Measurements from ENCODE around the gene PLIN4.
A peak's percentile ranks its signal among the peaks of the same experiment; 100 is the strongest.
"Not testable (repeated sequence)": the region's sequence is repeated elsewhere in the genome, so short reads cannot be mapped to it uniquely, and the experiment has no call there.

The PLIN4 gene, protein sequence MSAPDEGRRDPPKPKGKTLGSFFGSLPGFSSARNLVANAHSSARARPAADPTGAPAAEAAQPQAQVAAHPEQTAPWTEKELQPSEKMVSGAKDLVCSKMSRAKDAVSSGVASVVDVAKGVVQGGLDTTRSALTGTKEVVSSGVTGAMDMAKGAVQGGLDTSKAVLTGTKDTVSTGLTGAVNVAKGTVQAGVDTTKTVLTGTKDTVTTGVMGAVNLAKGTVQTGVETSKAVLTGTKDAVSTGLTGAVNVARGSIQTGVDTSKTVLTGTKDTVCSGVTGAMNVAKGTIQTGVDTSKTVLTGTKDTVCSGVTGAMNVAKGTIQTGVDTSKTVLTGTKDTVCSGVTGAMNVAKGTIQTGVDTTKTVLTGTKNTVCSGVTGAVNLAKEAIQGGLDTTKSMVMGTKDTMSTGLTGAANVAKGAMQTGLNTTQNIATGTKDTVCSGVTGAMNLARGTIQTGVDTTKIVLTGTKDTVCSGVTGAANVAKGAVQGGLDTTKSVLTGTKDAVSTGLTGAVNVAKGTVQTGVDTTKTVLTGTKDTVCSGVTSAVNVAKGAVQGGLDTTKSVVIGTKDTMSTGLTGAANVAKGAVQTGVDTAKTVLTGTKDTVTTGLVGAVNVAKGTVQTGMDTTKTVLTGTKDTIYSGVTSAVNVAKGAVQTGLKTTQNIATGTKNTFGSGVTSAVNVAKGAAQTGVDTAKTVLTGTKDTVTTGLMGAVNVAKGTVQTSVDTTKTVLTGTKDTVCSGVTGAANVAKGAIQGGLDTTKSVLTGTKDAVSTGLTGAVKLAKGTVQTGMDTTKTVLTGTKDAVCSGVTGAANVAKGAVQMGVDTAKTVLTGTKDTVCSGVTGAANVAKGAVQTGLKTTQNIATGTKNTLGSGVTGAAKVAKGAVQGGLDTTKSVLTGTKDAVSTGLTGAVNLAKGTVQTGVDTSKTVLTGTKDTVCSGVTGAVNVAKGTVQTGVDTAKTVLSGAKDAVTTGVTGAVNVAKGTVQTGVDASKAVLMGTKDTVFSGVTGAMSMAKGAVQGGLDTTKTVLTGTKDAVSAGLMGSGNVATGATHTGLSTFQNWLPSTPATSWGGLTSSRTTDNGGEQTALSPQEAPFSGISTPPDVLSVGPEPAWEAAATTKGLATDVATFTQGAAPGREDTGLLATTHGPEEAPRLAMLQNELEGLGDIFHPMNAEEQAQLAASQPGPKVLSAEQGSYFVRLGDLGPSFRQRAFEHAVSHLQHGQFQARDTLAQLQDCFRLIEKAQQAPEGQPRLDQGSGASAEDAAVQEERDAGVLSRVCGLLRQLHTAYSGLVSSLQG (N-terminal part only)

DNA sequence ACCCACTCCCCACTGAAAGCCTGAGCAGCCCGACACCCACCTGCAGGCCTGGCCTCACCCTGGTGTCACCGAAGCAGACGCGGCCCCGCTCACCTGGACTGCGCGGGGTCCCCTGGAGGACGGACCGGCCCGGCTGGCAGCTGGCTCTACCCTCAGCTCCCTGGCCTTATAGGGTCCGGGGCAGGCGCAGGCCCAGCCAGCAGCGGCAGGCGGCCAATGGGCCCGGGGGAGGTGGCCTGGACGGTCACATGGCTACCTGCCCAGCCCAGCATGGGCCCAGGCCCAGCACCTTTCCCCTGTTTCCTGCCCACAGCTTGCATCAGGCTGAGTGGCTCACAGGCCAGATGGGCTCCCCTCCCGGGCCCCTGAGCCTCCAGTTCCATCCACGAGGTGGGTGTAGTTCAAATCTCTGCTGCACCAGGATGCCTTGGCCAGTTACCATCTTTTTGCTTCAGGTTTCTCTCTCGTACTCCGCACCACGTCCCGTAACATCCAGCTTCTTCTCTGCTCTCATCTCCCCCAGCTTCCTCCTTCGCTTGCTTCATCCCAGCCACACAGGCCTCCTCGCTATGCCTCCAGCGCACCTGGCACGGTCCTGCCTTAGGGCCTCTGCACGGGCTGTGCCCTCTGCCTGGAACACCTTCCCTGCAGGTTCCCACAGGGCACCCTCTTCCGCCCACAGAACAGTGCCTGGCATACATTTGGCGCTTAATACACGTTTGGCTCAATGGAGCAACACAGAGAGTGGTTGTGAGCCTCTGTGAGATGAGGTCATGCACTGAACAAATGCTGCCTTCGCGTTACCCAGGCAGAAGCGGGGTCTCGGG is at the start of gene PLIN4:
PLIN4 (minus strand) TSS at position 142 of the 827 bp plus-strand sequence. CDS start 214 bp downstream, outside the sequence.
- DNase-seq: no peak

GRCh38 chr19:4567584-4568071 is 49.3 kb upstream of the PLIN4 start:
- DNase-seq: peak; percentile 64

DNA sequence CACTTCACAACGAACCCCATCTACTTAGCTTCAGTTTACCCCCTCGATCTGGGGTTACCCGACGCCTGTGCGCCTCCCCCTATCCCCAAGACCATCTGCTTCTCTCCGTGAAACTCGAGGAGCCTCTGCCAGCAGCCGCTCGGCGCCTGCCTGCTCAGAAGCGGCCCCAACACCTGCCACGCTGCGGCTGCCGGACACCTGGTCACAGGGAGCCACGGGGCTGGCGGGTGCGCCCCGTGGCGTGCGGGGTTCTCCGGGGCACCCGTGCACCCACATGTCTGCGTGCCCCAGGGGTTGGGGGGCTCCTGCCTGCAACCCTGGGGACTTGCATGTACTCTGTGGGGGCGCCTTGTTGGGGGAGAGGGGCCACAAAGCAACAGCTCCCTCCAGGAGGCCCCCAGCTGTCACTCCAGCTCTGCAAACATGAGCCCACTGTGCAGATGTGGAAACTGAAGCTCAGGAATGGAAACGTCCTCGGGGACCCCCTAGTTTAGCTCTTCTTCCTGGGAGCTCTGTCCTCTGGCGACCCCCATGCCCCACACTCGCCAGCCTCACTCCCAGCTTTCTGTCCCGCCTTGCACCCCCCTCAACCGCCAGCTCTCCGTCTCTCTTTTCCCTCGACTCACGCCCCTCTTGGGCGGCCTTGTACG is 48.2 kb upstream of the PLIN4 start:
- no peak for DNase-seq

DNA sequence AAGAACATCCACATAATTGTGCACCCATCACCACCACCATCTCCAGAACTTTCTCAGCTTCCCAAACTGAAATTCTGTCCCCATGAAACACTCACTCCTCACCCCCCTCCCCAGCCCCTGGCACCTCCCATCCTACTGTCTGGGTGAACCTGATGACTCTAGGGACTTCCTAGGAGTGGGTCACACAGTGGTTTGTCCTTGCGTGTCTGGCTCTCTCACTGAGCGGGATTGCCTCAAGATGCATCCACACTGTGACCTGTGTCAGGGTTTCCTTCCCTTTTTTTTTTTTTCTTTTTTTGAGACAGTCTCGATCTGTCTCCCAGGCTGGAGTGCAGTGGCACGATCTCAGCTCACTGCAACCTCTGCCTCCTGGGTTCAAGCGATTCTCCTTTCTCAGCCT is 45.3 kb upstream of the PLIN4 start:
- DNase-seq: not testable (repeated sequence)

DNA sequence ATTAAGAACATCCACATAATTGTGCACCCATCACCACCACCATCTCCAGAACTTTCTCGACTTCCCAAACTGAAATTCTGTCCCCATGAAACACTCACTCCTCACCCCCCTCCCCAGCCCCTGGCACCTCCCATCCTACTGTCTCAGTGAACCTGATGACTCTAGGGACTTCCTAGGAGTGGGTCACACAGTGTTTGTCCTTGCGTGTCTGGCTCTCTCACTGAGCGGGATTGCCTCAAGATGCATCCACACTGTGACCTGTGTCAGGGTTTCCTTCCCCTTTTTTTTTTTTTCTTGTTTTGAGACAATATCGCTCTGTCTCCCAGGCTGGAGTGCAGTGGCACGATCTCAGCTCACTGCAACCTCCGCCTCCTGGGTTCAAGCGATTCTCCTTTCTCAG is 43.8 kb upstream of the PLIN4 start:
- DNase-seq: not testable (repeated sequence)

DNA sequence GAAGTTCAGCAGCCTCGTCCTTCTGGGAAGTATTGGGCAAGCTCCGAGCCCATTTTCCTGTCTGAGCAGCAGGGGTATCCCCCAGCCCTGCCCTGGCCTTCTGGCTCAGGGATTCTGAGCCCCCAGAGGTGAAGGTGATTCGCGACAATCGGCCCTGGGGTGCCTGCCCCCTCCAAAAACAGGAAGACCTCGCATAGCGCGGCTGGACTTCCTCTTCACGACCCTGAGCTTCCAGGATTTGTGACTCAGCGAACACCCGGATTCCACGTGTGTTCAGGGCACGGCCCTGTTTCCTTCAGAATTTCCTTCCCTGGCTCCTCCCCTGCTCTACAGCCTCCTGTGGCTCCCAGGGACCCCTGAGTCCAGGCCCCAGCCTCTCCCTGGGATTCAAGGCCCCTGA is 41.3 kb upstream of the PLIN4 start, which contains the start of gene SEMA6B:
SEMA6B (minus strand) TSS at position 116 of the 400 bp plus-strand sequence. CDS start 1,227 bp downstream, outside the sequence.
- DNase-seq: no peak

DNA sequence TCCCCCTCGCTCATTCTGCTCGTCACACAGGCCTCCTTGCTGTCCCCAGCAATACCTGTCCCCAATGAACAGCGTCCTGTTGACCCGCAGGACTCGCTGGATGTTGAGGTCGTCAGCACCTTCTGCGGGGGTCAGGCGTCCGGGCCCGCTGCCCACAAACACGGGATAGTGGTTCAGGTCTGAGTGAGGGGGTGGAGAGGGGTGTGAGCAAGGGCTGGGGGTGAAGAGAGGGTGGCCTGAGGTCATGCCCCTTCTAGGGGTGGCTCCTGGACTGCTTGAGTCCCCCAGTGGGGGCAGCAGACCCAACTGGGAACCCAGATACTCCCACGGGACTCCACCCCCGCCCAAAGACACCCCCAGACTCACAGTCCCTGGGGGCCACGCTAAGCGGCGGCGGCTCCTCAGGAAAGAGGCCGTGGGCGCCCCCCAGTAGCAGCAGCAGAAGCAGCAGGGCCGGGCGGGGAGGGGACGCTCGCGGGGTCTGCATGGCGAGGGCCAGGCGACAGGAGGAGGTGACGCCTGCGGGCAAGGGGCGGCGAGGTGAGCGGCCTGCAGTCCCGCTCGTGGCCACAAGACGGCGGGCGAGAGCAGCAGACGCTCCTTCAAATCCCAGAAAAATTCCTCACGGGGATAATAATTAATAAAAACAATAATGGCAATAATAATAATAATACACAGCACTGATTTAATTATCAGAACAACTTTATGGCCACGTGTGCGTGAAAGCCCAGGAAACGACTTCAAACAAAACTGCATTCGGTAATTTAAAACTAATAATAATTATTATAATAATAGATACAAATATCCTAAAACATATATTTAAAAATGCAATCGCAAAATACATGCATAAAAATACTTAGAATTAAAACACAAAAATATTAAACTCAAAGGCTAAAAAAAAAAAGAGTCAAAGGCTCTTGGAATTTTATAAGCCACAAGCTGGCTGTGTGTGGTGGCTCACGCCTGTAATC is 40.0 kb upstream of the PLIN4 start:
- peak; percentile 45 for DNase-seq

DNA sequence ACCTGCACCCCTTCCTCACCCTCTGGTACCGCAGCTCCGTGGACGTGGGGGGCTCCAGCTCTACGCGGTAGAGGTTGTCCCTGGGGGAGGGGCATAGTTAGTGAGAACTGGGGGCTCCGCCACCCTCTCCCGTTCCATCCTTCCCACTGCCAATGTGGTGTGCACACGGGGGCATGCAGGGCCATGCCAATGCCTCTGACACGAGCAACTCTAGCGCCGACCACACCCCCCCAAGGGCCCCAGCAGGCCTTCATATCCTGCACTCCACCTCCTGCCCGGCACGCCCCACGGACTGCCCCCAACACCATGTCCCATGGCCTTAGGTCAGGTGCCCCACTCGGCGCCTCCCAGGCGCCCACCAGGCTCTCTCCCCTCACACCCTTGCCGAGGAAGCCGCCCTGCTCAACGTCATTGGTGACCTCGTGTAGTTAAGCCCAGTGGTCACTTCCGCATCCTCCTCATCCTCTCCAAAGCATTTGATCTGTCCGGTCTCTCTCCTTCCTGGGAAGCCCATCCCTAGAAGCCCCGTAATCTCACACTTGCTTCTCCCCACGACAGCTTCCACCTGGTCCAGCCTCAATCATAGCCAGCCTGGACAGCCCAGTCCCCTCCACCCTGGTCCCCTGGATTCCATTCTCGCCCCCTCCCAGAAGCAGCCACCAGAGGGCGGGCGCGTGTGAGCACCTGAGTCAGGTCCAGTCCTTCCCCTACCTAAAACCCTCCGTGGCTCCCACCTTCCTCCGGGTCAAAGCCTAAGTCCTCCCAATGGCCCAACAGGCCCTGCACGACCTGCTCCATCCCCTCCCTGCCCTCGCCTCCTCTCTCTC is 39.1 kb upstream of the PLIN4 start:
- peak; percentile 24 for DNase-seq

DNA sequence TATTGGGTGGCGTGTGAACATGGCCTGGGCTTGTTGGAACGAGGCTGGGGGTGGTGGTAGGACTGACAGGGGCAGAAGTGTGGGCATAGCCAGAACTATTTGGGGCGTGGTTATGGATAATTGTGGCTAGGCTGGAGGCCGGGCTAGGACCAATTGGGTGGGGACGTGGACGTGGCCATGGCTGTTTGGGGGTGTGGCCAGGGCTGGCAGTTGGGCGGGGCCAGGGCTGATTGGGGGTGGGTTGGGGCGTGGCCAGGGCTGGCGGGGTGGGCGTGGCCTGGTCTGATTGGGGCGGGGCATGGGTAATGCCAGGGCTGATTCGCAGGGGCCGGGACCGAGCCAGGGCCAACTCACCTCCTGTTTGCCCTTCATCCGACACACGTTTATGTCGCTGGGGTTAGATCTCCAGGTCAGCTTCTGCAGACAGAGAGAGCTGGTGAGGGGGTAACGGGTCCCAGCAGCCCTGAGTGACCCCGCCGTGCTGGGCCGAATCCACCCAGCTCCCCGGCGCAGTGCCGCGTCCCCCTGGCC is 38.4 kb upstream of the PLIN4 start:
- DNase-seq: no peak

DNA sequence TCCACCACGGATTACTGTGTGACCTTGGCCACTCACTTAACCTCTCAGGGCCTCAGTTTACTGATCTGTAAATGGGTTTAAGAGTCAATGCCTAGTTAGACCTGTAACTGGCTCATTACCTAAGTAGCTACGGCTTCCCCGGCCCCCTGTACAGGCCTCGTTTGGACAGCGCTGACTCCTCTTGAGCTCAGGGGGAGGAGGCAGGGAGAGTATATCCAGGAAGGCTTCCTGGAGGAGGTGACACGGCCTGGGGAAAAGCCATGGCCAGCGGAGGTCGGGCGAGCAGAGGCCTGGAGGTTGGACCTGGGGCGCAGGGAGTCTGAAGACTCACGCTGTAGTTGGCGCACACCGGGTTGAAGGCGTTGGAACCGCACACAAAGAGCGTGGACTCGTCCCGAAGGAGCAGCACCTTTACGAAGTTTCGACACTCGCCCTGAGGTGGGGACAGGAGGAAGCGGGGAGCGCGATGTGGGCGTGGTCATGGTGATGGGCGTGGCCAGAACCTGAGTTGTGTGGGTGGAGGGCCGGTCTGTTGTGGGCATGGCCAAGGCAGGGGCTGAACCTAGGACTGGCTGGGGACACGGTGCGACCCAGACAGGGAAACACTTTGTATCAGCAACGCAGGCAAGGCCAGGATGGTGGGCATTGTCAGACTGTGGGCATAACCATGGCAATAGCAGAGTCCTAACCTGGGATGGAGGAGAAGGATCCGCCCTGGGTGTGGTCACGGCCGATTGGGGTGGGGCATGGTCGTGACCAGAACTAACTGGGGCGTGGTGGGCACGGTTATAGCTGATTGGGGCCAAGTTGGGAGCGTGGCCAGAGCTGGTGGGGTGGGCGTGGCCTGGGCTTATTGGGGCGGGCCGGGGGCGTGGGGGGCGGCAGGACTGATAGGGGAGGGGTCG is 37.6 kb upstream of the PLIN4 start:
- DNase-seq: no peak

DNA sequence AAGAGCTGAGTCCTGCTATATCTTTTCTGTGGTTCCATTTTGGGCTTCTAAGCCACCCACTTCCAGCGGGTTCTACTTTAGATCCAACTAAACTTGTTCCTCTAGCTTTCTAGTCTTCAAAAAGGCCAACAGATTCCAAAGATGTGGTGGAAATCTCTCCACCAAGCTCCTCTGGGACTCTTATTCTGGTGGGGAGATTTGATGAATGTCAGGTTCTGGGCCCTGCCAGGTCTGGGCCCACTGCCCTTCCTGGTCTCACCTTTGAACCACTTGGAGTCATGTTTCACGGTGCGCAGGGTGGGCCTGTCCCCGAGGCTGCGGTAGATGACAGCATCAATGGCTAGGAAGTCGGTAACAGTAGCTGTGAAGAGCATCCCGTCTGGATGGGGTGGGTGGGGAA is 36.4 kb upstream of the PLIN4 start:
- DNase-seq: no peak

DNA sequence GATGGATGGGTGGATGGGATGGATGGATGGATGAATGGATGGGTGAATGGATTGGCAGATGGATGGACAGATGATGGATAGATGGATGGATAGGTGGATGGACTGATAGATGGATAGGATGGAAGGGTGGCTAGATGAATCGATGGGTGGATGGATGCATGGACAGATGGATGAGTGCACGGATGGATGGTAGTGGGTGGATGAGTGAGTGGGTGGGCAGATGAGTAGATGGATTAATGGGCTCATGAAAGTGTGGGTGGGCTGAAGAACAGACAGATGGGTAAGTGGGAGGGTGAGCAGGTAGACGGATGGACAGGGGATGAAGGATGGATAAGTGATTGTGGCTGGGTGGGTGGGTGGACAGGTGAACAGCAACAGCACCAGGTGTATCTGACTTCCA is 35.5 kb upstream of the PLIN4 start:
- no peak for DNase-seq

GRCh38 chr19:4553092-4553695 is 34.9 kb upstream of the PLIN4 start:
- DNase-seq: no peak

GRCh38 chr19:4552525-4552819 is 34.2 kb upstream of the PLIN4 start:
- DNase-seq: no peak

DNA sequence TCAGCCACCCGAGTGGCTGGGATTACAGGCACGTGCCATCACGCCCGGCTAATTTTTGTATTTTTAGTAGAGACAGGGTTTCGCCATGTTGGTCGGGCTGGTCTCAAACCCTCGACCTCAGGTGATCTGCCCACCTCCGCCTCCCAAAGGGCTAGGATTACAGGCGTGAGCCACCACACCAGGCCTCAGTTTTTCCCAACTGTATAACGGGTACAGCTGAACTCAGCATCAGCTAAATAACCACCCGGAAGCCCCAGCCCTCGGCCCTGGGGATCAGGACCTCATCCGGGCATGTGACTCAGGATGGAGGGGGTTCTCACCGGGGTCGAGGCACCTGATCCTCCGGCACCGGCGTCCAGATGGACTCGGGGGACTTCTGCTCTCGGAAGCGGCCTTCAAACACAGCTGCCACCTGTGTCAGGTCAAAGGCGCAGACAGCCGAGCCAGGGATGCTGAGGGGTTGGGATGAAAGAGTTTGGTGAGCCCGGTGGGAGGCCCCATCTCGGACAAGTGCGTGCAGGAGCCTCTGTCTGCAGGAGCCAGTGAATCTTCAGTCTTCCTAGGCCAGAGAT is 32.3 kb upstream of the PLIN4 start:
- DNase-seq: no peak

- no peak for DNase-seq
Observed at GRCh38 chr19:4550018-4550417, 31.7 kb upstream of the PLIN4 start.

DNA sequence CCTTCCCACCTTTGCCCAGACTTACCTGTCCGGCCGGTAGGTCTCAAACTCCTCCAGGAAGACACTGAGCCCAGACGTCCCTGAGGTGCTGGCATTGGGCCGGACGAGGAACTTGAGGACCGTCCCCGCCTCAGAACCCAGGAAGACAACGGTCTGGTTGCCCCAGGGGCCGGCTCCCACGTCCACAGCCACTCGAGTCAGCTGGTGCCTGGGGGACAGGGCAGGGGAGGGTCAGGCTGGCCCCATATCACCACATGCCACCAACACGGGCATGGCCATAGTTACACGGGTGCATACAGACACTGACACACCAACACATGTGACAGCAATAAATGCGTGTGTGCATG is 29.9 kb upstream of the PLIN4 start:
- DNase-seq: no peak

Data from CD4-positive, alpha-beta T cell treated with Interleukin-6 for 4 hours (primary cell).